ENCODE results near the gene OBP2B. TPM values are rescaled to one million over a fixed set of nuclear protein-coding genes. Genes with fewer than 3 reads are reported as not detected.
"Not testable (repeated sequence)": the region's sequence is repeated elsewhere in the genome, so short reads cannot be mapped to it uniquely, and the experiment has no call there.

The OBP2B gene
- total RNA-seq, 4 donors from 2014 or later = 2.6 to 11.7 (median 7.1) TPM

- peak in 1 of 2 donors; percentile 56 for DNase-seq (ENCODE audit: low spot score in 2 of 2)
- H3K9me3 ChIP-seq = no peaks in the 10 kb centered on the region
These were observed 38.3 kb downstream of the OBP2B start for GRCh38 chr9:133170716-133171115.

GRCh38 chr9:133169687-133170086, 39.4 kb downstream of the OBP2B start:
- H3K9me3 ChIP-seq = not testable (repeated sequence)

More at GRCh38 chr9:133170716-133171115, 38.3 kb downstream of the OBP2B start:
- WGBS = 85% methylated on average over 11 of the region's 11 CpGs
- Histone ChIP-seq H3K27me3 (peaks cover 10% of the 10 kb centered on the region), H3K36me3 (no peaks in the 10 kb centered on the region), H3K27ac (no peak overlapping the region), H3K4me1 (no peaks in the 10 kb centered on the region), H3K4me3 (no peak overlapping the region)
- TF ChIP-seq CTCF (IDR thresholded peaks at IDR 0.05) (no peak), POLR2A (IDR thresholded peaks at IDR 0.05) (no peak), EP300 (IDR thresholded peaks at IDR 0.05) (no peak), POLR2AphosphoS5 (IDR thresholded peaks at IDR 0.05) (no peak)

GRCh38 chr9:133169102-133169501, 39.9 kb downstream of the OBP2B start:
- Histone ChIP-seq H3K4me1 (peaks cover 6% of the 10 kb centered on the region), H3K27me3 (peaks cover 10% of the 10 kb centered on the region), H3K36me3 (no peaks in the 10 kb centered on the region), H3K9me3 (no peaks in the 10 kb centered on the region), H3K4me3 (no peak overlapping the region), H3K27ac (no peak overlapping the region)
- WGBS = 55% methylated on average over 11 of the region's 13 CpGs
- no peak for DNase-seq (ENCODE audit: low spot score in 2 of 2)
- TF ChIP-seq EP300 (IDR thresholded peaks at IDR 0.05) (no peak), CTCF (IDR thresholded peaks at IDR 0.05) (no peak), POLR2AphosphoS5 (IDR thresholded peaks at IDR 0.05) (no peak), POLR2A (IDR thresholded peaks at IDR 0.05) (no peak)

More at GRCh38 chr9:133169687-133170086, 39.4 kb downstream of the OBP2B start:
- not testable (repeated sequence) for H3K27ac ChIP-seq; DNase-seq (ENCODE audit: low spot score in 2 of 2); H3K4me1 ChIP-seq; H3K4me3 ChIP-seq; H3K36me3 ChIP-seq; H3K27me3 ChIP-seq
- 93% methylated on average over 12 of the region's 12 CpGs for WGBS

GRCh38 chr9:133168432-133168831, 40.6 kb downstream of the OBP2B start:
- H3K27me3 ChIP-seq = peaks cover 13% of the 10 kb centered on the region
- WGBS = 71% methylated on average over 6 of the region's 6 CpGs
- no peaks in the 10 kb centered on the region for H3K9me3 ChIP-seq
- H3K4me1 ChIP-seq = peaks cover 12% of the 10 kb centered on the region
- H3K4me3 ChIP-seq = no peak overlapping the region
- no peak overlapping the region for H3K27ac ChIP-seq
- TF ChIP-seq POLR2AphosphoS5 (IDR thresholded peaks at IDR 0.05) (no peak), CTCF (IDR thresholded peaks at IDR 0.05) (no peak), EP300 (IDR thresholded peaks at IDR 0.05) (no peak), POLR2A (IDR thresholded peaks at IDR 0.05) (no peak)
- no peaks in the 10 kb centered on the region for H3K36me3 ChIP-seq
- DNase-seq (ENCODE audit: low spot score in 2 of 2) = no peak

GRCh38 chr9:133167769-133168168, 41.3 kb downstream of the OBP2B start:
- 87% methylated on average over 3 of the region's 3 CpGs for WGBS
- TF ChIP-seq POLR2AphosphoS5 (IDR thresholded peaks at IDR 0.05) (no peak), POLR2A (IDR thresholded peaks at IDR 0.05) (no peak), CTCF (IDR thresholded peaks at IDR 0.05) (no peak), EP300 (IDR thresholded peaks at IDR 0.05) (no peak)
- Histone ChIP-seq H3K9me3 (no peaks in the 10 kb centered on the region), H3K27me3 (peaks cover 16% of the 10 kb centered on the region), H3K4me1 (peaks cover 19% of the 10 kb centered on the region), H3K36me3 (no peaks in the 10 kb centered on the region), H3K4me3 (no peak overlapping the region), H3K27ac (no peak overlapping the region)
- no peak for DNase-seq (ENCODE audit: low spot score in 2 of 2)

- 100% methylated on average over 2 of the region's 3 CpGs for WGBS
- TF ChIP-seq POLR2AphosphoS5 (IDR thresholded peaks at IDR 0.05) (no peak), CTCF (IDR thresholded peaks at IDR 0.05) (no peak), POLR2A (IDR thresholded peaks at IDR 0.05) (no peak), EP300 (IDR thresholded peaks at IDR 0.05) (no peak)
- Histone ChIP-seq H3K9me3 (no peaks in the 10 kb centered on the region), H3K36me3 (no peaks in the 10 kb centered on the region), H3K4me3 (no peak overlapping the region), H3K4me1 (peaks cover 22% of the 10 kb centered on the region), H3K27me3 (peaks cover 16% of the 10 kb centered on the region), H3K27ac (no peak overlapping the region)
- DNase-seq (ENCODE audit: low spot score in 2 of 2) = no peak
These were observed 41.8 kb downstream of the OBP2B start for GRCh38 chr9:133167096-133167730.

Measured in suprapubic skin (tissue), 4 donors.